Epithelial cell of esophagus (primary cell): Measurements from ENCODE around the gene ACAP3.

Experiments used
- DNase-seq: peaks from one replicate; pipeline ENCODE4 v3.0.0; 2010; ENCODE audit warnings: low read depth
- H3K4me3 ChIP-seq: 2 replicates; pipeline ENCODE4 v1.5.1; 2011; ENCODE audit warnings: mild to moderate bottlenecking, low read length, control low read depth
- TF ChIP-seq, protein P1 (sequence below): IDR thresholded peaks from 2 replicates; pipeline ENCODE4 v1.5.1; 2011; ENCODE audit warnings: low read depth, mild to moderate bottlenecking, low read length, control low read depth, inconsistent platforms; ENCODE audit not compliant: insufficient read depth; ENCODE audit errors: missing control alignments

ACAP3 gene

DNA sequence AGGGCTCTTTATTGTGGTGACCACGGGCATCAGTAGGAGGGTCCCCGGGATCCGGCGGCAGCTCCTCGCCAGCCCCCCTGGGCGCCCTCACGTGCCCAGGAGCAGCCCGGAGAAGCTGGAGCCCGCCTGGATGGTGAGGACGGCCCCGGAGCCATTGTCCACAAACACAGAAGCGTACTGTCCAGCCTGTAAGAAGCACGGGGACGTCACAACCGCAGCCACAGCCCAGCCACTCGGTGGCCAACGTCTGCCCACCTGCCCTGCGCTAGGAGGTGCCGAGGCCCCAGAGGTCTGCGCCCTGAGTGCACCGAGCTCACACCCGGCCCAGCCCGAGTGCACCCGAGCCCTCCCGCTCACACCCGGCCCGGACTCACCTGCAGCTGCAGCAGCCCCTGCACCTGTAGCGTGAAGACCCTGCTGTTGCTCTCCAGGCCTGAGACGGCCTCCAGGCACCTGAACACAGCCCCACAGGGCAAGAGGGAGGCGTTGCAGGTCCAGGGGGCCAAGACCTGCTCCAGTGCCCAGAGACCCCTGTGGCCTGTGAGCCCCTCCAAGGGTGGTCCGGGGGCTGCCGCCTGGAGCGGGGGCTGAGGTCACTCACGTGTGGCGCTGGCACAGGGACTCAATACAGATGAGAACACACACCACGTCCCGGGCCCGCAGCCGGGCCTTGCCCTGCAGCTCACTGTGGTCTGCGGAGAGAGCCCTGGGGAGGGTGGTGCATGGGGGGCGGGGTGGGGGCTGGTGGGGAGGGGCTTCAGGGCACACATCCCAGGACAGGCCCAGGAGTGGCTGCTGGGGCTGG, 65.1 kb downstream of the ACAP3 start:
- H3K4me3 ChIP-seq = no peak overlapping the region
- TF ChIP-seq, protein P1, sequence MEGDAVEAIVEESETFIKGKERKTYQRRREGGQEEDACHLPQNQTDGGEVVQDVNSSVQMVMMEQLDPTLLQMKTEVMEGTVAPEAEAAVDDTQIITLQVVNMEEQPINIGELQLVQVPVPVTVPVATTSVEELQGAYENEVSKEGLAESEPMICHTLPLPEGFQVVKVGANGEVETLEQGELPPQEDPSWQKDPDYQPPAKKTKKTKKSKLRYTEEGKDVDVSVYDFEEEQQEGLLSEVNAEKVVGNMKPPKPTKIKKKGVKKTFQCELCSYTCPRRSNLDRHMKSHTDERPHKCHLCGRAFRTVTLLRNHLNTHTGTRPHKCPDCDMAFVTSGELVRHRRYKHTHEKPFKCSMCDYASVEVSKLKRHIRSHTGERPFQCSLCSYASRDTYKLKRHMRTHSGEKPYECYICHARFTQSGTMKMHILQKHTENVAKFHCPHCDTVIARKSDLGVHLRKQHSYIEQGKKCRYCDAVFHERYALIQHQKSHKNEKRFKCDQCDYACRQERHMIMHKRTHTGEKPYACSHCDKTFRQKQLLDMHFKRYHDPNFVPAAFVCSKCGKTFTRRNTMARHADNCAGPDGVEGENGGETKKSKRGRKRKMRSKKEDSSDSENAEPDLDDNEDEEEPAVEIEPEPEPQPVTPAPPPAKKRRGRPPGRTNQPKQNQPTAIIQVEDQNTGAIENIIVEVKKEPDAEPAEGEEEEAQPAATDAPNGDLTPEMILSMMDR = no peak
- no peak for DNase-seq
